PC-3 (cell line): ENCODE results near the gene KCNC1. TPM values are rescaled to one million over a fixed set of nuclear protein-coding genes. Genes with fewer than 3 reads are reported as not detected.

Experiments
- ATAC-seq: fragments of 200-7000 bp; cut with Tn5 transposase; 2 replicates; pipeline ENCODE4 v1.9.1; 2020; ENCODE audit warnings: mild to moderate bottlenecking, moderate library complexity
- BruUV-seq: library from RNA; stranded (reverse); fragments of 400-500 nt; replicated peaks from 2 replicates; lab custom pipeline; 2021; lab: Mats Ljungman, UMichigan
- CTCF ChIA-PET: fragments of 300-600 bp; sonication (Branson Sonifier 250); formaldehyde crosslinking; loops from one replicate; lab custom pipeline; 2022; ENCODE audit warnings: antibody characterized with exemption; lab: Charles Lee
- POLR2A ChIA-PET: fragments of 300-600 bp; sonication (Branson Sonifier 250); formaldehyde crosslinking; loops from one replicate; lab custom pipeline; 2022; ENCODE audit warnings: antibody characterized with exemption; ENCODE audit not compliant: unreplicated experiment; lab: Charles Lee
- DNase-seq: peaks from one replicate; pipeline ENCODE4 v3.0.0-alpha.2; 2015
- H2AFZ ChIP-seq: fragments of 300-600 bp; sonication (generic); 2 replicates; pipeline ENCODE4 v1.6.0; 2016; ENCODE audit warnings: antibody characterized with exemption, low read length
- H3F3A ChIP-seq: fragments of 300-600 bp; sonication (generic); one replicate; pipeline ENCODE4 v1.6.0; 2017; ENCODE audit warnings: antibody characterized with exemption, low read length, control low read depth, mild to moderate bottlenecking; ENCODE audit not compliant: unreplicated experiment
- H3K27ac ChIP-seq: fragments of 300-600 bp; sonication (generic); 2 replicates; pipeline ENCODE4 v1.5.1; 2016; ENCODE audit warnings: mild to moderate bottlenecking, low read length
- H3K27me3 ChIP-seq: fragments of 300-600 bp; sonication (generic); 2 replicates; pipeline ENCODE4 v1.6.1; 2016; ENCODE audit warnings: low read length, mixed read lengths
- H3K36me3 ChIP-seq: fragments of 300-600 bp; sonication (generic); 2 replicates; pipeline ENCODE4 v1.6.1; 2016; ENCODE audit warnings: low read depth, mixed run types, low read length, mixed read lengths
- H3K4me1 ChIP-seq: fragments of 300-600 bp; sonication (generic); 2 replicates; pipeline ENCODE4 v1.5.1; 2016; ENCODE audit warnings: low read length; ENCODE audit not compliant: insufficient read depth
- H3K4me2 ChIP-seq: fragments of 300-600 bp; sonication (generic); 2 replicates; pipeline ENCODE4 v1.6.0; 2016; ENCODE audit warnings: low read length
- H3K4me3 ChIP-seq: fragments of 300-600 bp; sonication (generic); 2 replicates; pipeline ENCODE4 v1.5.1; 2016; ENCODE audit warnings: mild to moderate bottlenecking, low read length, mixed read lengths
- H3K79me2 ChIP-seq: fragments of 300-600 bp; sonication (generic); 2 replicates; pipeline ENCODE4 v1.6.1; 2017; ENCODE audit warnings: low read length, mixed read lengths
- H3K9ac ChIP-seq: fragments of 300-600 bp; sonication (generic); 2 replicates; pipeline ENCODE4 v1.6.0; 2016; ENCODE audit warnings: mild to moderate bottlenecking, low read length
- H3K9me2 ChIP-seq: fragments of 300-600 bp; sonication (generic); replicated peaks from 2 replicates; pipeline ENCODE4 v1.6.1; 2016; ENCODE audit warnings: mixed run types, low read length, mixed read lengths
- H3K9me3 ChIP-seq: fragments of 300-600 bp; sonication (generic); 2 replicates; pipeline ENCODE4 v1.6.1; 2016; ENCODE audit warnings: low read length, mixed read lengths
- H4K20me1 ChIP-seq: fragments of 300-600 bp; sonication (generic); 2 replicates; pipeline ENCODE4 v1.6.1; 2016; ENCODE audit warnings: low read length, mixed read lengths
- EZH2 ChIP-seq: fragments of 300-600 bp; sonication (generic); IDR thresholded peaks from one replicate; pipeline ENCODE4 v1.6.1; 2017; ENCODE audit warnings: antibody characterized with exemption, mild to moderate bottlenecking, low read length; ENCODE audit not compliant: unreplicated experiment
- EZH2phosphoT487 ChIP-seq: fragments of 300-600 bp; sonication (generic); IDR thresholded peaks from 2 replicates; pipeline ENCODE4 v1.6.1; 2018; ENCODE audit warnings: mild to moderate bottlenecking, antibody characterized with exemption, low read length, borderline replicate concordance
- intact Hi-C: fragments of 100-400 bp; cut with micrococcal nuclease; formaldehyde crosslinking; loops from 2 replicates; pipeline ENCODE4 v1.9.0; 2023
- total RNA-seq: library from RNA; depleted of rRNA; stranded (reverse); fragments of >200 nt; gene quantifications from 2 replicates; pipeline ENCODE4 v1.2.3, GENCODE V29; 2014
- TF ChIP-seq, protein P1 (sequence below): fragments of 300-600 bp; sonication (generic); conservative IDR thresholded peaks from 2 replicates; pipeline ENCODE4 v1.5.1; 2017; ENCODE audit warnings: antibody characterized with exemption, low read depth, mild to moderate bottlenecking, low read length

The KCNC1 gene
- total RNA-seq, 1 experiment from 2014 or later = not detected

DNA sequence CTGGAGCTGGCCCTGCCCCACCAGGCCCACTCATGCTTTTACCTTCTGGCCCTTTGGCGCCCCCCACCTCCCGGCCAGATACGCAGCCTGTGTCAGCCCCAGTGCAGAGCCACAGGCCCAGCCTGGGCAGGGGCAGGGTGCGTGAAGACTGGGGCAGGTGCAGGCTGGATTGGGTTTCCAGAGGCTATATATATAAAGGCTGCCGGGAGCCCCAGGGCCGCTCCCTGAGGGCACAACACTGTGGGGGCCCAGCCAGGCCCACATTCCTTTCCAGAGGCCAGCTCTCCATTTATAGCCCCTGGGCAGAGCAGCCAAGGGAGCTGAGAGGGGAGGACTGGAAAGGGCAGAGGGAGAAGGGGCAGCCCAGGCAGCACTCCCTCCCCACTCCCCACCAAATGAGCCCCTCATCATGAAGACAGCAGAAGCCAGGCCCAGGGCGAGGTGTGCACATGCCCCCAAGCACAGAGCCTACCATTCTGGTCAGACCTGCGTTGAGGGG is 20.2 kb upstream of the KCNC1 start:
- no peak overlapping the region for H3K27ac ChIP-seq
- POLR2A ChIA-PET = no interaction called here
- H2AFZ ChIP-seq = no peak overlapping the region
- no peak overlapping the region for H3K4me2 ChIP-seq
- no TSS peak for BruUV-seq
- ATAC-seq (no peak), DNase-seq (no peak)
- no peaks in the 10 kb centered on the region for H3K4me1 ChIP-seq
- TF ChIP-seq EZH2phosphoT487 (no peak), EZH2 (no peak)
- TF ChIP-seq, protein P1, sequence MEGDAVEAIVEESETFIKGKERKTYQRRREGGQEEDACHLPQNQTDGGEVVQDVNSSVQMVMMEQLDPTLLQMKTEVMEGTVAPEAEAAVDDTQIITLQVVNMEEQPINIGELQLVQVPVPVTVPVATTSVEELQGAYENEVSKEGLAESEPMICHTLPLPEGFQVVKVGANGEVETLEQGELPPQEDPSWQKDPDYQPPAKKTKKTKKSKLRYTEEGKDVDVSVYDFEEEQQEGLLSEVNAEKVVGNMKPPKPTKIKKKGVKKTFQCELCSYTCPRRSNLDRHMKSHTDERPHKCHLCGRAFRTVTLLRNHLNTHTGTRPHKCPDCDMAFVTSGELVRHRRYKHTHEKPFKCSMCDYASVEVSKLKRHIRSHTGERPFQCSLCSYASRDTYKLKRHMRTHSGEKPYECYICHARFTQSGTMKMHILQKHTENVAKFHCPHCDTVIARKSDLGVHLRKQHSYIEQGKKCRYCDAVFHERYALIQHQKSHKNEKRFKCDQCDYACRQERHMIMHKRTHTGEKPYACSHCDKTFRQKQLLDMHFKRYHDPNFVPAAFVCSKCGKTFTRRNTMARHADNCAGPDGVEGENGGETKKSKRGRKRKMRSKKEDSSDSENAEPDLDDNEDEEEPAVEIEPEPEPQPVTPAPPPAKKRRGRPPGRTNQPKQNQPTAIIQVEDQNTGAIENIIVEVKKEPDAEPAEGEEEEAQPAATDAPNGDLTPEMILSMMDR = no peak
- peaks cover 30% of the 10 kb centered on the region for H3K27me3 ChIP-seq
- H3K4me3 ChIP-seq = no peak overlapping the region
- H3K9me3 ChIP-seq = no peaks in the 10 kb centered on the region
- no peaks in the 10 kb centered on the region for H4K20me1 ChIP-seq
- H3F3A ChIP-seq = no peaks in the 10 kb centered on the region
- intact Hi-C loops = no loop called here
- H3K79me2 ChIP-seq = no peaks in the 10 kb centered on the region
- H3K36me3 ChIP-seq = no peaks in the 10 kb centered on the region
- no peaks in the 10 kb centered on the region for H3K9me2 ChIP-seq
- H3K9ac ChIP-seq = no peak overlapping the region
- CTCF ChIA-PET = no interaction called here

DNA sequence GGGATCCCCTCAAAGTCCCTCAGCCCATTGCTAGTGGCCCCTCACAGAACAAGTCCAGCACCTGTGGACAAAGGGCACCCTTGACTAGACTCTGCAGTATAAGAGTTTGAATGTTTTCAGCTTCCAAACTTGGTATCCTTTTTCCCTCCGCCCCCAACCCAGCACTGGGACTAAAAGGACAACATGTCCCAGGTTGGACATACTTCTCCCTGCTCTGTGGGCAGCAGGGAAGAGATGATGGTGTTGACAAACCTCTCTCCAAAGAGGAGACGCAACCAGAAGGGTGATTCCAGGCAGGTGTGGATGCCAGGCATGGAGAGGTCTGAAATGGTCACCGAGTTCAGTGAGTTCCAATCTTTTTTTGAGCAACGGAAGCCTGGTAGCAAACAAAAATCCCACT is 19.7 kb upstream of the KCNC1 start:
- Histone ChIP-seq H4K20me1 (no peaks in the 10 kb centered on the region), H3K79me2 (no peaks in the 10 kb centered on the region), H3K27me3 (peaks cover 32% of the 10 kb centered on the region), H3K4me2 (no peak overlapping the region), H3K27ac (no peak overlapping the region), H3K4me1 (no peaks in the 10 kb centered on the region), H3K9ac (no peak overlapping the region), H2AFZ (no peak overlapping the region), H3K9me3 (no peaks in the 10 kb centered on the region), H3K36me3 (no peaks in the 10 kb centered on the region), H3F3A (no peaks in the 10 kb centered on the region), H3K9me2 (no peaks in the 10 kb centered on the region), H3K4me3 (no peak overlapping the region)
- POLR2A ChIA-PET = no interaction called here
- no peak for DNase-seq
- TF ChIP-seq, protein P1 = no peak
- TF ChIP-seq EZH2 (no peak), EZH2phosphoT487 (no peak)
- CTCF ChIA-PET = no interaction called here
- no TSS peak for BruUV-seq
- no peak for ATAC-seq
- intact Hi-C loops = no loop called here

DNA sequence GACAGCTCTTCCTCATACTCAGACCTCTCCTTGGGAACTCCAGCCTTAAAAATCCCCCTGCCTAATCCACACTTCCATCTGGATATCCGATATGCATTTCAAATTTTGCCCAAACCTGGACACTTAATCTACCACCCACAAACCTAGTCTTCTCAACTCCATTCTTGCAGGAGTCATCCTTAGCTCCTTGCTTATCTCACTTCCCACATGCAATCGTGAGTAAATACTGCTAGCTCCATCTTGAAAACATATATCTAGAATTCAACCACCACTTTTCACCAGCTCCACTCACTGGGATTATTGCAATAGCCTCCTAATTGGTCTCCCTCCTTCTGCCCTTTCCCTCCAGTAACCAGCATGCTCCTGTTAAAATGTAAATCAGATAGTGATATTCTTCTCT is 17.8 kb upstream of the KCNC1 start:
- BruUV-seq = no TSS peak
- Histone ChIP-seq H3K9ac (no peak overlapping the region), H4K20me1 (no peaks in the 10 kb centered on the region), H3K9me3 (no peaks in the 10 kb centered on the region), H2AFZ (no peak overlapping the region), H3K4me3 (no peak overlapping the region), H3K9me2 (no peaks in the 10 kb centered on the region), H3K36me3 (no peaks in the 10 kb centered on the region), H3F3A (no peaks in the 10 kb centered on the region), H3K27ac (no peak overlapping the region), H3K27me3 (peaks cover 36% of the 10 kb centered on the region), H3K4me1 (no peaks in the 10 kb centered on the region), H3K4me2 (no peak overlapping the region), H3K79me2 (no peaks in the 10 kb centered on the region)
- DNase-seq = no peak
- ATAC-seq = no peak
- CTCF ChIA-PET = no interaction called here
- intact Hi-C loops = no loop called here
- TF ChIP-seq, protein P1 = no peak
- TF ChIP-seq EZH2phosphoT487 (no peak), EZH2 (no peak)
- POLR2A ChIA-PET = no interaction called here
